ENCODE results near the gene SCUBE3.

DNA sequence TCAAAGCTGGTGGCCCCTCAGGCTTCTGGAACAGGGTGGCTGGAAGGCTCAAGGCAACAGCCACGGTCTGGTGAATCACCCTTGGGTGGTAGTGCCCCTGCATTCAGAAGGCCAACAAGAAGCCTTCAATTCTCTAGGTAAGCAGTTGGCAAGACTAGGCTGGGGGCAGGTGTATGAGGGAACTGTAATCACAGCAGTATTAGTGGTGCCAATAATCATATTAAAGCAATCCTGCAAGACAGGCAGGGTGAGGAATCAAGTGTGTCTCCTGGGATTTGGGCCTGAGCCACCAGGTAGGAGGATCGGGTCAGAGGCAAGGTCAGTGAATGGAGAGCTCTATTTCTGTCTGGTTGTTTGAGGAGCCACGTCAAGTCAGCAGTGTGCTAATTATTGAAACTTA is 24.9 kb upstream of the SCUBE3 start:
- TF ChIP-seq POLR2A (IDR thresholded peaks at IDR 0.05; ENCODE audit: low read depth, low read length) (no peak), RFX5 (IDR thresholded peaks at IDR 0.05; ENCODE audit: low read depth, low read length) (no peak), RAD21 (IDR thresholded peaks at IDR 0.05; ENCODE audit: low read length) (no peak), MAZ (IDR thresholded peaks at IDR 0.05; ENCODE audit: borderline replicate concordance, low read depth, low read length) (no peak), MXI1 (IDR thresholded peaks at IDR 0.05; ENCODE audit: borderline replicate concordance, low read depth, low read length) (no peak)
- TF ChIP-seq, protein P1, sequence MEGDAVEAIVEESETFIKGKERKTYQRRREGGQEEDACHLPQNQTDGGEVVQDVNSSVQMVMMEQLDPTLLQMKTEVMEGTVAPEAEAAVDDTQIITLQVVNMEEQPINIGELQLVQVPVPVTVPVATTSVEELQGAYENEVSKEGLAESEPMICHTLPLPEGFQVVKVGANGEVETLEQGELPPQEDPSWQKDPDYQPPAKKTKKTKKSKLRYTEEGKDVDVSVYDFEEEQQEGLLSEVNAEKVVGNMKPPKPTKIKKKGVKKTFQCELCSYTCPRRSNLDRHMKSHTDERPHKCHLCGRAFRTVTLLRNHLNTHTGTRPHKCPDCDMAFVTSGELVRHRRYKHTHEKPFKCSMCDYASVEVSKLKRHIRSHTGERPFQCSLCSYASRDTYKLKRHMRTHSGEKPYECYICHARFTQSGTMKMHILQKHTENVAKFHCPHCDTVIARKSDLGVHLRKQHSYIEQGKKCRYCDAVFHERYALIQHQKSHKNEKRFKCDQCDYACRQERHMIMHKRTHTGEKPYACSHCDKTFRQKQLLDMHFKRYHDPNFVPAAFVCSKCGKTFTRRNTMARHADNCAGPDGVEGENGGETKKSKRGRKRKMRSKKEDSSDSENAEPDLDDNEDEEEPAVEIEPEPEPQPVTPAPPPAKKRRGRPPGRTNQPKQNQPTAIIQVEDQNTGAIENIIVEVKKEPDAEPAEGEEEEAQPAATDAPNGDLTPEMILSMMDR (conservative IDR thresholded peaks at IDR 0.05; ENCODE audit: low read depth, low read length), result no peak

Measured in IMR-90 (cell line).